CD4-positive, alpha-beta T cell treated with Interleukin-17A for 4 hours (primary cell): Measurements from ENCODE around the gene GAB2.
"Not testable (repeated sequence)": the region's sequence is repeated elsewhere in the genome, so short reads cannot be mapped to it uniquely, and the experiment has no call there.

Experiments
- DNase-seq: peaks from one replicate; pipeline ENCODE4 v3.0.0-alpha.2; 2020; ENCODE audit warnings: mixed read lengths

Gene GAB2

GRCh38 chr11:78237293-78238046 is 180.2 kb downstream of the GAB2 start:
- DNase-seq = no peak

GRCh38 chr11:78234006-78234405 is 183.6 kb downstream of the GAB2 start:
- DNase-seq = no peak

- not testable (repeated sequence) for DNase-seq
Measured at GRCh38 chr11:78233046-78233445, 184.6 kb downstream of the GAB2 start.

GRCh38 chr11:78231962-78232501 is 185.6 kb downstream of the GAB2 start:
- DNase-seq = no peak

- DNase-seq = no peak
Measured at GRCh38 chr11:78230161-78230877, 187.3 kb downstream of the GAB2 start.

GRCh38 chr11:78229106-78229505 is 188.5 kb downstream of the GAB2 start:
- no peak for DNase-seq

GRCh38 chr11:78228467-78228866 is 189.2 kb downstream of the GAB2 start:
- no peak for DNase-seq

GRCh38 chr11:78227921-78228320 is 189.7 kb downstream of the GAB2 start:
- no peak for DNase-seq

GRCh38 chr11:78226684-78227680 is 190.6 kb downstream of the GAB2 start:
- DNase-seq = no peak

- DNase-seq = no peak
Measured at GRCh38 chr11:78224906-78225420, 192.7 kb downstream of the GAB2 start.

- DNase-seq = no peak
Measured at GRCh38 chr11:78224506-78224905, 193.1 kb downstream of the GAB2 start.

GRCh38 chr11:78223320-78223954 is 194.2 kb downstream of the GAB2 start:
- DNase-seq = no peak

- DNase-seq = not testable (repeated sequence)
Measured at GRCh38 chr11:78222726-78223125, 194.9 kb downstream of the GAB2 start.

GRCh38 chr11:78221396-78222315 is 196.0 kb downstream of the GAB2 start:
- DNase-seq = no peak

- DNase-seq = no peak
Measured at GRCh38 chr11:78220218-78221157, 197.1 kb downstream of the GAB2 start.

- DNase-seq = no peak
Measured at GRCh38 chr11:78219493-78220217, 198.0 kb downstream of the GAB2 start.

GRCh38 chr11:78218707-78219492 is 198.7 kb downstream of the GAB2 start:
- DNase-seq = no peak
